ENCODE results near the gene SSU72. TPM values are rescaled to one million over a fixed set of nuclear protein-coding genes. Genes with fewer than 3 reads are reported as not detected.

Gene SSU72
- total and polyA plus RNA-seq, 2 donors from 2014 or later = 102 to 143 TPM

DNA sequence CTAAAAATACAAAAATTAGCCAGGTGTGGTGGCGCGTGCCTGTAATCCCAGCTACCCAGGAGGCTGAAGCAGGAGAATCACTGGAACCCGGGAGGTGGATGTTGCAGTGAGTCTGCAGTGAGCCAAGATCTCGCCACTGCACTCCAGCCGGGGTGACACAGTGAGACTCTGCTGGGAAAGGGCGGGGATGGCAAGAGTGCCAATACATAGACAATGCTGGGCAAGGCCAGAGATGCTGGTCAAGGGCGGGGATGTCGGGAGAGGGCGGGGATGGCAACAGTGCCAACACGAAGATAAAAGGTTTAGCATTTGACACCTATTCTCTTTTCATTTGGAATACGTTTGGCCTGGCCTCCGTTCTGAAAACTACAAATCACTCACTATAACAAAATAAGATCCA is 11.0 kb downstream of the SSU72 start:
- Histone ChIP-seq H3K9ac (ENCODE audit: low read length in 3 of 3) (no peak overlapping the region), H3K4me1 (ENCODE audit: control insufficient read depth in 2 of 3, insufficient read depth in 2 of 3, low read depth in 1 of 3, low read length in 3 of 3) (peaks cover 0 to 9% (median 0%) of the 10 kb centered on the region in 3 donors), H3K27ac (ENCODE audit: low read depth in 2 of 2, low read length in 2 of 2) (no peak overlapping the region), H3K9me3 (ENCODE audit: control insufficient read depth in 2 of 3, insufficient read depth in 1 of 3, low read length in 3 of 3) (no peaks in the 10 kb centered on the region), H3K36me3 (ENCODE audit: control insufficient read depth in 2 of 3, insufficient read depth in 3 of 3, low read length in 3 of 3) (peaks cover 3 to 28% (median 23%) of the 10 kb centered on the region in 3 donors), H3K4me3 (ENCODE audit: low read length in 3 of 3) (no peak overlapping the region), H3K27me3 (ENCODE audit: control insufficient read depth, insufficient read depth, low read length) (no peaks in the 10 kb centered on the region)
- intact Hi-C loops (cut with DNase I) = no loop called here
- TF ChIP-seq, protein P1, sequence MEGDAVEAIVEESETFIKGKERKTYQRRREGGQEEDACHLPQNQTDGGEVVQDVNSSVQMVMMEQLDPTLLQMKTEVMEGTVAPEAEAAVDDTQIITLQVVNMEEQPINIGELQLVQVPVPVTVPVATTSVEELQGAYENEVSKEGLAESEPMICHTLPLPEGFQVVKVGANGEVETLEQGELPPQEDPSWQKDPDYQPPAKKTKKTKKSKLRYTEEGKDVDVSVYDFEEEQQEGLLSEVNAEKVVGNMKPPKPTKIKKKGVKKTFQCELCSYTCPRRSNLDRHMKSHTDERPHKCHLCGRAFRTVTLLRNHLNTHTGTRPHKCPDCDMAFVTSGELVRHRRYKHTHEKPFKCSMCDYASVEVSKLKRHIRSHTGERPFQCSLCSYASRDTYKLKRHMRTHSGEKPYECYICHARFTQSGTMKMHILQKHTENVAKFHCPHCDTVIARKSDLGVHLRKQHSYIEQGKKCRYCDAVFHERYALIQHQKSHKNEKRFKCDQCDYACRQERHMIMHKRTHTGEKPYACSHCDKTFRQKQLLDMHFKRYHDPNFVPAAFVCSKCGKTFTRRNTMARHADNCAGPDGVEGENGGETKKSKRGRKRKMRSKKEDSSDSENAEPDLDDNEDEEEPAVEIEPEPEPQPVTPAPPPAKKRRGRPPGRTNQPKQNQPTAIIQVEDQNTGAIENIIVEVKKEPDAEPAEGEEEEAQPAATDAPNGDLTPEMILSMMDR (IDR thresholded peaks at IDR 0.05; ENCODE audit: borderline replicate concordance, extremely low read depth, insufficient read depth) = no peak
- no peak for DNase-seq
- FAIRE-seq = no peak

GRCh38 chr1:1562556-1563195 is 12.0 kb downstream of the SSU72 start:
- intact Hi-C loops (cut with DNase I) = no loop called here
- no peak for FAIRE-seq
- Histone ChIP-seq H3K27me3 (ENCODE audit: control insufficient read depth, insufficient read depth, low read length) (no peaks in the 10 kb centered on the region), H3K9ac (ENCODE audit: low read length in 3 of 3) (no peak overlapping the region), H3K27ac (ENCODE audit: low read depth in 2 of 2, low read length in 2 of 2) (no peak overlapping the region), H3K4me3 (ENCODE audit: low read length in 3 of 3) (no peak overlapping the region), H3K4me1 (ENCODE audit: control insufficient read depth in 2 of 3, insufficient read depth in 2 of 3, low read depth in 1 of 3, low read length in 3 of 3) (peaks cover 0 to 5% (median 0%) of the 10 kb centered on the region in 3 donors), H3K36me3 (ENCODE audit: control insufficient read depth in 2 of 3, insufficient read depth in 3 of 3, low read length in 3 of 3) (peaks cover 3 to 28% (median 23%) of the 10 kb centered on the region in 3 donors), H3K9me3 (ENCODE audit: control insufficient read depth in 2 of 3, insufficient read depth in 1 of 3, low read length in 3 of 3) (no peaks in the 10 kb centered on the region)
- TF ChIP-seq, protein P1 (IDR thresholded peaks at IDR 0.05; ENCODE audit: borderline replicate concordance, extremely low read depth, insufficient read depth) = no peak
- no peak for DNase-seq

DNA sequence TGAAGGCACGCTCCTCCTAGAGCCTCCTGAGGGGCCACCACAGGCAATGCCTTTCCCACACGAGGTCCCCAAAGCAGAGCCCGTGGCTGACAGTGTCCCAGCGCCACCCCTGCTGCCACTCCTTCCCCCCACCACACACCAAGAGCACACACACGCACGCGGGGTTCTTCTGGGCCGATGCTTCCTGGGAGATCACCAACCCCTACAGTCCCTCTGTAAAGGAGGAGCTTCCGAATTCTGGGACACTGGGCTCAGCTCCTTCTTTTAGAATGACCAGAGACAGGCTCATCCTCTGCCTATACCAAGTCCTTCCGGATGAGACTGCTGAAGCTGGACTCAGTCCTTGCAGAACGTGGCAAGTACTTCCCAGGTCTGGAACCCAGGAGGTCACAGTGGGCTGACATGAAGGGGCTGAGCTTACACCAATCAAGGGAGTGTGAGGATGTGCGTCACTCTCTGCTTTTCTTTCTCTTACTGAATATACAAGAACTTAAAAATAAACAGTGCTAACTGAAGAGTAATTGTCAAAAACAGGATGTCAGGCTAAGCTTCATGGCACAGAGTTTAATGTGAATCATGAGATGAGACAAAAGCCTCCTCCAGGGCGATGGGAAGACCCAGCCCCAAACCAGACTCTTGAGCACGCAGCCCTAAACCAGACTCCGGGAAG is 12.7 kb downstream of the SSU72 start:
- DNase-seq (no peak), FAIRE-seq (no peak)
- H3K27ac ChIP-seq (ENCODE audit: low read depth in 2 of 2, low read length in 2 of 2) = no peak overlapping the region
- H3K9ac ChIP-seq (ENCODE audit: low read length in 3 of 3) = no peak overlapping the region
- intact Hi-C loops (cut with DNase I) = no loop called here
- TF ChIP-seq, protein P1 (IDR thresholded peaks at IDR 0.05; ENCODE audit: borderline replicate concordance, extremely low read depth, insufficient read depth) = no peak
- peaks cover 3 to 28% (median 23%) of the 10 kb centered on the region in 3 donors for H3K36me3 ChIP-seq (ENCODE audit: control insufficient read depth in 2 of 3, insufficient read depth in 3 of 3, low read length in 3 of 3)
- H3K27me3 ChIP-seq (ENCODE audit: control insufficient read depth, insufficient read depth, low read length) = no peaks in the 10 kb centered on the region
- H3K9me3 ChIP-seq (ENCODE audit: control insufficient read depth in 2 of 3, insufficient read depth in 1 of 3, low read length in 3 of 3) = no peaks in the 10 kb centered on the region
- H3K4me3 ChIP-seq (ENCODE audit: low read length in 3 of 3) = no peak overlapping the region
- peaks cover 0 to 2% (median 0%) of the 10 kb centered on the region in 3 donors for H3K4me1 ChIP-seq (ENCODE audit: control insufficient read depth in 2 of 3, insufficient read depth in 2 of 3, low read depth in 1 of 3, low read length in 3 of 3)
